PC-9 (cell line): Measurements from ENCODE around the gene ADARB2. TPM values are rescaled to one million over a fixed set of nuclear protein-coding genes. Genes with fewer than 3 reads are reported as not detected.

Source experiments
- BruUV-seq: library from RNA; stranded (reverse); fragments of 400-500 nt; replicated peaks from 2 replicates; lab custom pipeline; 2021; lab: Mats Ljungman, UMichigan
- CTCF ChIA-PET: fragments of 300-600 bp; sonication (Branson Sonifier 250); formaldehyde crosslinking; loops from one replicate; lab custom pipeline; 2022; ENCODE audit warnings: antibody characterized with exemption; lab: Charles Lee
- POLR2A ChIA-PET: fragments of 300-600 bp; sonication (Branson Sonifier 250); formaldehyde crosslinking; loops from one replicate; lab custom pipeline; 2022; ENCODE audit warnings: antibody characterized with exemption; ENCODE audit not compliant: unreplicated experiment; lab: Charles Lee
- DNase-seq, 2 experiments: peaks; one replicate each; pipeline versions ENCODE4 v3.0.0 to v3.0.0-alpha.2; 2015 to 2022; ENCODE audit warnings: mixed read lengths in 1 of 2
- H2AFZ ChIP-seq: fragments of 200-600 bp; sonication (generic); 2 replicates; pipeline ENCODE4 v1.8.1; 2017; ENCODE audit warnings: antibody characterized with exemption
- H3F3A ChIP-seq: fragments of 200-600 bp; sonication (generic); 2 replicates; pipeline ENCODE4 v1.8.1; 2017; ENCODE audit warnings: antibody characterized with exemption, mild to moderate bottlenecking, low read depth; ENCODE audit not compliant: insufficient read depth
- H3K27ac ChIP-seq: fragments of 200-600 bp; sonication (generic); 2 replicates; pipeline ENCODE4 v1.6.1; 2016; ENCODE audit warnings: mixed run types
- H3K27me3 ChIP-seq: fragments of 200-600 bp; sonication (generic); 2 replicates; pipeline ENCODE4 v1.6.1; 2016; ENCODE audit warnings: low read depth, mixed run types; ENCODE audit not compliant: insufficient read depth
- H3K36me3 ChIP-seq: fragments of 200-600 bp; sonication (generic); 2 replicates; pipeline ENCODE4 v1.6.1; 2016; ENCODE audit warnings: low read depth, mixed run types
- H3K4me1 ChIP-seq: fragments of 200-600 bp; sonication (generic); replicated peaks from 2 replicates; pipeline ENCODE4 v1.6.1; 2016; ENCODE audit warnings: mixed run types; ENCODE audit not compliant: insufficient read depth
- H3K4me2 ChIP-seq: fragments of 200-600 bp; sonication (generic); 2 replicates; pipeline ENCODE4 v1.6.1; 2017; ENCODE audit warnings: mixed run types
- H3K4me3 ChIP-seq: fragments of 200-600 bp; sonication (generic); 2 replicates; pipeline ENCODE4 v1.6.1; 2016; ENCODE audit warnings: mixed run types
- H3K79me2 ChIP-seq: fragments of 200-600 bp; sonication (generic); 2 replicates; pipeline ENCODE4 v1.6.1; 2017; ENCODE audit warnings: low read depth, mixed run types
- H3K9me2 ChIP-seq: fragments of 200-600 bp; sonication (generic); 2 replicates; pipeline ENCODE4 v1.8.1; 2017; ENCODE audit warnings: mild to moderate bottlenecking; ENCODE audit not compliant: insufficient read depth
- H3K9me3 ChIP-seq: fragments of 200-600 bp; sonication (generic); 2 replicates; pipeline ENCODE4 v1.8.1; 2016; ENCODE audit warnings: low read depth; ENCODE audit not compliant: insufficient read depth
- H4K20me1 ChIP-seq: fragments of 200-600 bp; sonication (generic); 2 replicates; pipeline ENCODE4 v1.8.1; 2017; ENCODE audit not compliant: insufficient read depth
- CTCF ChIP-seq: fragments of 200-600 bp; sonication (generic); conservative IDR thresholded peaks from 2 replicates; pipeline ENCODE4 v1.6.1; 2017; ENCODE audit warnings: mixed run types, antibody characterized with exemption, mild to moderate bottlenecking, moderate library complexity
- EZH2 ChIP-seq: fragments of 200-600 bp; sonication (generic); IDR thresholded peaks from 2 replicates; pipeline ENCODE4 v1.8.0; 2017; ENCODE audit warnings: antibody characterized with exemption, low read depth
- intact Hi-C: fragments of 100-400 bp; cut with micrococcal nuclease; formaldehyde crosslinking; loops from one replicate; pipeline ENCODE4 v1.10.0; 2022; ENCODE audit not compliant: unreplicated experiment
- total RNA-seq: library from RNA; stranded (reverse); gene quantifications from 2 replicates; pipeline ENCODE4 v1.2.3, GENCODE V29; 2021

The ADARB2 gene
- total RNA-seq, 1 experiment from 2014 or later = not detected

GRCh38 chr10:1779796-1780195 lies 42.5 kb upstream of the ADARB2 start:
- TF ChIP-seq EZH2 (no peak), CTCF (no peak)
- H3K27ac ChIP-seq = no peak overlapping the region
- no peaks in the 10 kb centered on the region for H3K36me3 ChIP-seq
- ChIA-PET POLR2A (no interaction called here), CTCF (no interaction called here)
- H3K4me2 ChIP-seq = no peak overlapping the region
- DNase-seq = no peak
- no peaks in the 10 kb centered on the region for H3K9me3 ChIP-seq
- BruUV-seq = no TSS peak
- no peaks in the 10 kb centered on the region for H3F3A ChIP-seq
- H3K27me3 ChIP-seq = peaks cover 21% of the 10 kb centered on the region
- no peaks in the 10 kb centered on the region for H3K79me2 ChIP-seq
- H3K4me1 ChIP-seq = no peaks in the 10 kb centered on the region
- no peaks in the 10 kb centered on the region for H3K9me2 ChIP-seq
- intact Hi-C loops = no loop called here
- no peak overlapping the region for H3K4me3 ChIP-seq
- H4K20me1 ChIP-seq = no peaks in the 10 kb centered on the region
- H2AFZ ChIP-seq = no peak overlapping the region

GRCh38 chr10:1778375-1778969 lies 41.1 kb upstream of the ADARB2 start:
- TF ChIP-seq EZH2 (no peak), CTCF (no peak)
- H3K4me1 ChIP-seq = no peaks in the 10 kb centered on the region
- H2AFZ ChIP-seq = no peak overlapping the region
- no peaks in the 10 kb centered on the region for H4K20me1 ChIP-seq
- H3K9me3 ChIP-seq = no peaks in the 10 kb centered on the region
- no peaks in the 10 kb centered on the region for H3K36me3 ChIP-seq
- H3K27me3 ChIP-seq = peaks cover 21% of the 10 kb centered on the region
- no peaks in the 10 kb centered on the region for H3K79me2 ChIP-seq
- intact Hi-C loops = no loop called here
- H3F3A ChIP-seq = no peaks in the 10 kb centered on the region
- POLR2A ChIA-PET = no interaction called here
- BruUV-seq = no TSS peak
- H3K27ac ChIP-seq = no peak overlapping the region
- no peak for DNase-seq
- no peaks in the 10 kb centered on the region for H3K9me2 ChIP-seq
- no peak overlapping the region for H3K4me3 ChIP-seq
- CTCF ChIA-PET = no interaction called here
- no peak overlapping the region for H3K4me2 ChIP-seq

- CTCF ChIA-PET = no interaction called here
- Histone ChIP-seq H3K79me2 (no peaks in the 10 kb centered on the region), H3K9me3 (no peaks in the 10 kb centered on the region), H3K27me3 (peaks cover 34% of the 10 kb centered on the region), H3K9me2 (no peaks in the 10 kb centered on the region), H4K20me1 (no peaks in the 10 kb centered on the region), H3K36me3 (no peaks in the 10 kb centered on the region), H3K4me1 (no peaks in the 10 kb centered on the region), H3K4me3 (no peak overlapping the region), H3K4me2 (no peak overlapping the region), H2AFZ (no peak overlapping the region), H3K27ac (no peak overlapping the region), H3F3A (no peaks in the 10 kb centered on the region)
- BruUV-seq = no TSS peak
- POLR2A ChIA-PET = no interaction called here
- intact Hi-C loops = no loop called here
- no peak for DNase-seq
- TF ChIP-seq EZH2 = no peak
- TF ChIP-seq CTCF = no peak
Observed at GRCh38 chr10:1776127-1776662, 38.9 kb upstream of the ADARB2 start.
